Panc1 (cell line): ENCODE results near the gene CPB1. TPM values are rescaled to one million over a fixed set of nuclear protein-coding genes. Genes with fewer than 3 reads are reported as not detected.

Experiments
- ATAC-seq: fragments of 200-7000 bp; cut with Tn5 transposase; 2 replicates; pipeline ENCODE4 v1.9.1; 2020; ENCODE audit warnings: mild to moderate bottlenecking, moderate library complexity
- BruUV-seq: library from RNA; stranded (reverse); fragments of 400-500 nt; replicated peaks from 2 replicates; lab custom pipeline; 2021; lab: Mats Ljungman, UMichigan
- CTCF ChIA-PET: fragments of 300-600 bp; sonication (Branson Sonifier 250); formaldehyde crosslinking; loops from one replicate; lab custom pipeline; 2022; ENCODE audit warnings: antibody characterized with exemption; lab: Charles Lee
- POLR2A ChIA-PET: fragments of 300-600 bp; sonication (Branson Sonifier 250); formaldehyde crosslinking; loops from one replicate; lab custom pipeline; 2022; ENCODE audit warnings: antibody characterized with exemption; lab: Charles Lee
- DNase-seq: peaks from one replicate; pipeline ENCODE4 v3.0.0-alpha.2; 2010; ENCODE audit warnings: low read depth, low spot score
- H3K27ac ChIP-seq: 2 replicates; pipeline ENCODE4 v1.5.1; 2011; ENCODE audit warnings: mild to moderate bottlenecking, low read length, inconsistent platforms
- H3K27me3 ChIP-seq: fragments of 200-500 bp; sonication (Bioruptor generic); 2 replicates; pipeline ENCODE4 v1.6.0; 2014; ENCODE audit warnings: low read length, inconsistent platforms; ENCODE audit not compliant: control insufficient read depth, insufficient read depth
- H3K36me3 ChIP-seq: fragments of 200-500 bp; sonication (Bioruptor generic); 2 replicates; pipeline ENCODE4 v1.5.1; 2014; ENCODE audit warnings: inconsistent platforms, mild to moderate bottlenecking, low read length, moderate library complexity; ENCODE audit not compliant: control insufficient read depth, insufficient read depth
- H3K4me1 ChIP-seq: 2 replicates; pipeline ENCODE4 v1.5.1; 2011; ENCODE audit warnings: inconsistent platforms, mild to moderate bottlenecking, low read length, moderate library complexity; ENCODE audit not compliant: control insufficient read depth, insufficient read depth
- H3K4me3 ChIP-seq, 2 experiments: 2 replicates each; pipeline ENCODE4 v1.5.1; 2011 to 2012; ENCODE audit warnings: low read depth in 2 of 2, low read length in 2 of 2, mild to moderate bottlenecking in 2 of 2, inconsistent platforms in 1 of 2, moderate library complexity in 1 of 2
- H3K9me3 ChIP-seq: fragments of 200-500 bp; sonication (Bioruptor generic); 2 replicates; pipeline ENCODE4 v1.5.1; 2014; ENCODE audit warnings: low read depth, mild to moderate bottlenecking, inconsistent platforms, low read length, moderate library complexity; ENCODE audit not compliant: control insufficient read depth, insufficient read depth
- CTCF ChIP-seq: fragments of 450-650 bp; IDR thresholded peaks from 2 replicates; pipeline ENCODE4 v1.5.1; 2017; ENCODE audit warnings: mild to moderate bottlenecking
- POLR2AphosphoS5 ChIP-seq: IDR thresholded peaks from 2 replicates; pipeline ENCODE4 v1.6.1; 2012; ENCODE audit warnings: mild to moderate bottlenecking, low read depth, low read length, moderate library complexity
- REST ChIP-seq, 2 experiments: IDR thresholded peaks; 2 replicates each; pipeline ENCODE4 v1.6.1; 2011 to 2012; ENCODE audit warnings: low read depth in 2 of 2, control low read depth in 1 of 2, low read length in 1 of 2, mild to moderate bottlenecking in 1 of 2, moderate library complexity in 1 of 2; ENCODE audit not compliant: insufficient read depth in 1 of 2
- SIN3A ChIP-seq: IDR thresholded peaks from 2 replicates; pipeline ENCODE4 v1.6.1; 2012; ENCODE audit warnings: low read depth, mild to moderate bottlenecking, low read length, moderate library complexity, borderline replicate concordance; ENCODE audit not compliant: insufficient read depth
- TCF7L2 ChIP-seq: IDR thresholded peaks from 2 replicates; pipeline ENCODE4 v1.6.1; 2011; ENCODE audit warnings: mild to moderate bottlenecking, low read depth, low read length, inconsistent platforms
- in situ Hi-C: cut with HindIII; loops from 2 replicates; pipeline ENCODE4 v1.10.0; 2016; ENCODE audit warnings: low sequenced_read_pairs, low pct_unique_long_range_greater_than_20kb
- intact Hi-C: fragments of 100-400 bp; cut with micrococcal nuclease; formaldehyde crosslinking; loops from one replicate; pipeline ENCODE4 v1.10.0; 2022; ENCODE audit not compliant: unreplicated experiment
- total RNA-seq: library from RNA; stranded (reverse); gene quantifications from one replicate; pipeline ENCODE4 v1.2.1, GENCODE V29; 2021; ENCODE audit not compliant: unreplicated experiment

The CPB1 gene
- total RNA-seq, 1 experiment from 2014 or later, result 4.4 TPM

- no peaks in the 10 kb centered on the region for H3K9me3 ChIP-seq
- no peak overlapping the region for H3K27ac ChIP-seq
- DNase-seq (no peak), ATAC-seq (no peak)
- intact Hi-C loops (no loop called here), in situ Hi-C loops (no loop called here)
- TF ChIP-seq TCF7L2, result no peak
- no peak for TF ChIP-seq REST (IDR thresholded peaks at IDR 0.05; ENCODE audit: insufficient read depth in 1 of 2, low read depth in 2 of 2, low read length in 1 of 2)
- no peak for TF ChIP-seq CTCF
- TF ChIP-seq SIN3A, result no peak
- TF ChIP-seq POLR2AphosphoS5, result no peak
- CTCF ChIA-PET, result no interaction called here
- no TSS peak for BruUV-seq
- no peaks in the 10 kb centered on the region for H3K36me3 ChIP-seq
- POLR2A ChIA-PET, result no interaction called here
- H3K4me1 ChIP-seq, result no peaks in the 10 kb centered on the region
- H3K4me3 ChIP-seq, result no peak overlapping the region
- peaks cover 15% of the 10 kb centered on the region for H3K27me3 ChIP-seq
Observed at GRCh38 chr3:148848410-148848809, 20.8 kb downstream of the CPB1 start.

- in situ Hi-C loops, result no loop called here
- no peaks in the 10 kb centered on the region for H3K4me1 ChIP-seq
Observed at GRCh38 chr3:148852271-148852992, 24.8 kb downstream of the CPB1 start.

More at GRCh38 chr3:148852271-148852992, 24.8 kb downstream of the CPB1 start:
- Histone ChIP-seq H3K9me3 (no peaks in the 10 kb centered on the region), H3K4me3 (no peak overlapping the region), H3K27me3 (peaks cover 5% of the 10 kb centered on the region), H3K36me3 (no peaks in the 10 kb centered on the region), H3K27ac (no peak overlapping the region)
- intact Hi-C loops, result no loop called here
- no peak for DNase-seq
- BruUV-seq, result no TSS peak
- no peak for TF ChIP-seq REST (IDR thresholded peaks at IDR 0.05; ENCODE audit: insufficient read depth in 1 of 2, low read depth in 2 of 2, low read length in 1 of 2)
- no peak for TF ChIP-seq CTCF
- no peak for TF ChIP-seq POLR2AphosphoS5
- TF ChIP-seq TCF7L2, result no peak
- TF ChIP-seq SIN3A, result no peak
- CTCF ChIA-PET, result no interaction called here
- ATAC-seq, result no peak
- POLR2A ChIA-PET, result interaction anchor here (0.6 kb wide), 1 partner anchor 278 kb away, joined by 4 read pairs; no protein-coding TSS in a partner anchor
